Dermis blood vessel endothelial cell (primary cell): ENCODE data around the gene ZNF460. TPM values are rescaled to one million over a fixed set of nuclear protein-coding genes. Genes with fewer than 3 reads are reported as not detected.
A peak's percentile ranks its signal among the peaks of the same experiment; 100 is the strongest.
"Not testable (repeated sequence)": the region's sequence is repeated elsewhere in the genome, so short reads cannot be mapped to it uniquely, and the experiment has no call there.

Experiments used
- DNase-seq: peaks from one replicate; pipeline ENCODE4 v3.0.0; 2010
- total RNA-seq: library from RNA; depleted of rRNA; stranded (reverse); fragments of >200 nt; gene quantifications from 2 replicates; pipeline ENCODE4 v1.2.3, GENCODE V29; 2014

ZNF460 gene
- 63.3 and 88.0 TPM in 2 replicates for total RNA-seq

DNA sequence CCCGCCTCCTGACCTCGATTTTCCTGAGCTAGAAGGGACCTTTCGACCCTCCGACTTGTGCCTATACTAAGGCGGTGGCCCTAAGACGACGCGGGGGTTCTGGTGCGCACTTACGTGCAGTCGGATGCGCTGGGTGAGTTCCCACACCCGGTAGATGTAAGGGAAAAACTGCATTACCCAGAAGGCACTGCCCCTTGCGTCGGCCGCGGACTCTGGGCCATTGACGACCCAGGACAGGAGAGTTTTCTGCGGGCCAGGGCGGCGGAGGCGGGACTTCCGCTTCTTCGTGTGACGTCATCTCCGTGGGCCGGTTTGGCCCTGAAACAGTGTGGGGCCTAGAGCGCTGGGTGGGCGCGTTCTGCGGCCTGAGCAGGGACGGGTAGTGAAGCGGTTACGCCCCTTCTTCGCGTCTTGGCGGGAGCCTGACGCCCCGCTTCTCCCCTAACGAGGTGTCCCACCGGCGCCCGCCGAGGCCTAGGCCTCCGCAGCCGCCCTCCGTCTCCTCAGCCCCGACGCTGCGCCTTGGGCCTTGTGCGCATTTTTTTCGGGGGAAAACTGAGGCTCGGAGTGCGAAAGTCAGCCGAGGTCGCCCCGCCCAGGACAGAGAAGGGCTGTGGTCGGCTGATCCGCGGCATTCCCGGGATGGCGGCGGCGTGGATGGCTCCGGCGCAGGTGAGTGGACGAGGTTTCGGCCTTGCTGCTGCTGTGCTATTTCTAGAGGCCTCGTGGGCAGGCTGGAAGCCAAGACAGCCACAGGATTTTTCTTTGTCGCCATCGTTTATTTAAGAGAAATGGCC is at the start of gene ZNF460:
Gene ZNF460 (plus strand): TSS at position 321 of the 797 bp plus-strand sequence. CDS start 322 bp downstream, at position 643.
- DNase-seq = peak; percentile 98

DNA sequence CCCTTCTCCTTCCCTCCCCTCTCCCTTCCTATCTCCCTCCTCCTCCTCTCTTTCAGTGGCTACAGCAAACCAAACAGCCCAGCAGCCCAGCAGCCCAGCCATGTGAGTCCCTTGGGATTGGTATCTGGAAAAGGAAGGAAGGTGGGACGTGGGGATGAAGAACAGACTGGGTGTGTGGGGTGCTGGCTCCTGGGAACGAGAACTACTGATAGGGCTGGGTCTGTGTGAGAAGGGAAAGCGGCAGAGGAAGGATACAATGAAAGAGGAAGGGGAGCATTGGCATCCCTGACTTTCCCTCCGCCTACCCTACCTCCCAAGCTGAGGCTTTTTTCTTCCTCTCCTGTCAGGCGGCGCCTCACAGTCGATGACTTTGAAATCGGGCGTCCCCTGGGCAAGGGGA is 48.6 kb upstream of the ZNF460 start:
- DNase-seq = no peak

DNA sequence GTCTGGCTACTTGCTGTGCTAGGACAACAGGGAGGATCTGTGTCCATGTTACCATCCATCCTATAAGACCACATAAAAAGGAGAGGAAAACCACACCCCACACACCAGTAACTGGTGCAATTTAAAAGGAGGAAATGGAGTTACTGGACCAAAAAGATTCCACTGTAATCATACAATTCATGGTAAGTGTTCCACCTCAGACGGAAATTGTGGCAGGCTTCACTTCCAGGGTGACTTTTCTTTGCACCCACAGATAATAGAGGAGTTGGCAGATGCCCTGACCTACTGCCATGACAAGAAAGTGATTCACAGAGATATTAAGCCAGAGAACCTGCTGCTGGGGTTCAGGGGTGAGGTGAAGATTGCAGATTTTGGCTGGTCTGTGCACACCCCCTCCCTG is 47.1 kb upstream of the ZNF460 start:
- DNase-seq = no peak

DNA sequence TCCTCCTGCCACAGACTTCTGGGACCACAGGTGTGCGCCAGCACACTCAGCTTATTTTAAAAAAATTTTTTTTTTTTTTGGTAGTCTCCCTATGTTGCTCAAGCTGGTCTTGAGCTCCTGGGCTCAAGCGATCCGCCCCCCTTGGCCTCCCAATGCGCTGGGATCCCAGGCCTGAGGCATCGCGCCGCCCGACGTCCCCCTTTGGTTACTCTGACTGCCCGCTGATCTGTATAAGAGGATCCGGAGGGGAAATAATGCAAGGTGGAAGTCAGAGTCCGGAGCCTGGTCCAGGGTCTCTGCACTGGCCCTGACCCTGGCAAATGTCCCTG is 40.3 kb upstream of the ZNF460 start:
- no peak for DNase-seq

DNA sequence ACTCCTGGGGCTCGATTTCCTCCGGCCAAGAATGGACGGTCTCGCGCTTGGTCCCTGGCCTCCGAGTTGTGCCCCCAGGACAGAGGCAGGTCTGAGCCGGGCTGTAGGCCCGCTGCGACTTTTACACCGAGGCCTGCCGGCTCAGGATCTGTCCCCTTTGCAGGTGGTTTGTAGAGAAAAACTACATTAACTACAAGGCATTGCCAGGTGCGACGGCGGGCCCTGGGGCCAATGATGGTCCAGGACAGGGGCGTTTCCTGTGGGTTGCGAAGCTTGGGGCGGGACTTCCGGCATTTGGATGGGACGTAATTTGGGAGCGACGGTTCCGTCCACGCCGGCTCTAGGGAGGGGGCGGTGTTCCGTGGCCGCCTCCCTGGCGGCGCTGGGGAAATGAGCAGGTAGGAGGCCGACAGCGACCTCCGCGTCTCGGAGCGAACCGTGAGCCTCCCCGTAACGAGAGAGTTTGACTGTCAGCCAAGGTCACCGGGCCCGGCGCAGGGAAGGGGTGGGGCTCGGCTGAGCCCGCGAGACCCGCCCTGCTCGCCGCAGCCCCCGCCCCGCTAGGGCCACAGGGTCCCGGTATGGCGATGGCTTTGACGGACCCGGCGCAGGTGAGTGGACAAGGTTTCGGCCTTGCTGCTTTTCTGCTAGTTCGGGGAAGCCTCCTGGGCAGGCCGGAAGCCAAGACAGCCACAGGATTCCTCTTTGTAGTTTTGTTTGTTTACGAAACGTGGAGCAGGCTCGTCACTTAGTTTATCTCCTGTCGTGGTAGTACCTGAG is 39.8 kb upstream of the ZNF460 start, which contains the start of gene ZNF805:
Gene ZNF805 (plus strand): TSS at position 322 of the 780 bp plus-strand sequence. CDS start 260 bp downstream, at position 582.
- DNase-seq = peak; percentile 97

DNA sequence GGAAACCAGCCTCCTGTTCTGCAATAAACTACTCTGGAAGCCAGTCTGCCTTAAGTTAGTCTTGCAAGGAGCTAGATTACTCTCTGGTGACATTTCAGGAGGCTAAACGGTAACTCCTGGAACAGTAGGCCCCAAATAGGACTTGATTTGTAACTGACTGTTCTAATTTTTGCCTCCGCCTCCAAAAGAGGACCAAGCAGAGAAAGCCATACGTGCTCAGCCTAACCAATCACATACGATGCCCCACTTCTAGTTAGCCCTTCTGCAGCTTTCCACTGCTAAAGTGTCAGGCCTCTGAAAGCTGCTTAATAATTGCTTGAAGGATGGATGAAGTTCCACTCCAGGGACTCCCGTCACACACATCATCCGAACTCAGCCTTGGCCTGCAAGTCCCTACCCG is 39.1 kb upstream of the ZNF460 start:
- peak; percentile 37 for DNase-seq

DNA sequence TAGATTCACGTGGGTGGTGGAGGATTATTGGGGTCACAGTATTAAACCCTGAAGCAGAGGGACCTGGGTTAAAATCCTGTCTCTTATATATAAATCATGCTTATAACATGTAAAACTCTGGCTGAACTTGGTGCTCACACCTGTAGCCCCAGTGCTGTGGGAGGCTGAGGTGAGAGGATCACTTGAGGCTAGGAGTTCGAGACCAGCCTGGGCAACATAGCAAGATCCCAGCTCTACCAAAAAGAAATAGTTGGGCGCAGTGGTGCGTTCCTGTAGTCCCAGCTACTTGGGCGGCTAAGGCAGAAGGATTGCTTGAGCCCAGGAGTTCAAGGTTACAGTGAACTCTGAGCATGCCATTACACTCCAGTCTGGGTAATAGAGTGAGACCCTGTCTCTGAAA is 37.5 kb upstream of the ZNF460 start:
- DNase-seq = no peak

DNA sequence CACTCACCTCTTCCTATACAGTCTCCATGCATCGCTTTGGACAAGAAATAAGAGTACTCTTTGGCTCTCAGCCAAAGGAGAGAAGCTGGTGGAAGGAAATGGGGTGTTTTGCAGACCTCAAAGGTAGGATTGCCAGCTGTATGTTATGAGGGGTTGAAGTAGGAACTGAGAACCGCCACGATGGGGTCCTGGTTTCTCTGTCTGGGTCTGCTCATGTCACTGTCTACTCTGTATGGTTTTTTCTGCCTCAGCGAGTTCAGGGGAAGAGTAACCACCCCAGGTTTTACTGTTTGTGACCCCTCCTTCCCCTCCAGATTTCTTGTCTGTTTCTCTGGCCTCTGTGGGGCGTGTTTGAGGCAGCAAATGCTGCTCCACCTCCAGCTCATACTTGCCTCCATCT is 35.8 kb upstream of the ZNF460 start:
- no peak for DNase-seq

DNA sequence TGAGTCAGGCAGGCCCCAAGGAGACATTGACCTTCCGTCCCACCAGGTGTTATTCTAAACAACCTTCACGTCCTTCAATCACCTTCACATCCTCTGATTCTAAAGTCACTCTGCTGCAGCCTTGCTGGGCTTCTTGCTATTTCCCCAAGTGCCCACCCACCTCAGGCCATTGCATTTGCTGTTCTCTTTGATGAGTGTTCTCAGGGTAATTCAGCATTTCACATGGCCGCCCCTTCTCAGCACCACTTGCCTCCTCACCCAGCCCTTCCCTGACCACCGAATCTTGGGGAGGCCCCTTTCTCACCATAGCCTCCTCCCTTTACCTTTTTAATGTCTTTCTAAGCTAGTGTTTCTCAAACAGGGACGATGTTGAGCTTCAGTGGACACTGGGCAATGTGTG is 35.2 kb upstream of the ZNF460 start:
- DNase-seq = no peak

DNA sequence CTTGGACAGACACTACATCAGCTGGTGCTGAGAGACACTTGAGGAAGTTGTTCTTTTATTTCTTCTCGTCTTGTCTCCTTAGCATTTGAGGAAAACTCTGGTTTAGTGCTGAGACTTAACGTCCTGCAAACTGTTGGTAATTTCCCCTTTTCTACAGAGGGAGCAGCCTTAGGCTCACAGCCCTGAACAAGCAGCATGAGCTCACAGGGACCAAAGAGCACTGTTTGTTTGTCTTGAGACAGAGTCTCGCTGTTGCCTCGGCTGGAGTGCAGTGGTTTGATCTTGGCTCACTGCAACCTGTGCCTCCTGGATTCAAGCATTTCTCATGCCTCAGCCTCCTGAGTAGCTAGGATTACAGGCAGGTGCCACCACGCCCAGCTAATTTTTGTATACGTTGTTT is 34.3 kb upstream of the ZNF460 start:
- no peak for DNase-seq

DNA sequence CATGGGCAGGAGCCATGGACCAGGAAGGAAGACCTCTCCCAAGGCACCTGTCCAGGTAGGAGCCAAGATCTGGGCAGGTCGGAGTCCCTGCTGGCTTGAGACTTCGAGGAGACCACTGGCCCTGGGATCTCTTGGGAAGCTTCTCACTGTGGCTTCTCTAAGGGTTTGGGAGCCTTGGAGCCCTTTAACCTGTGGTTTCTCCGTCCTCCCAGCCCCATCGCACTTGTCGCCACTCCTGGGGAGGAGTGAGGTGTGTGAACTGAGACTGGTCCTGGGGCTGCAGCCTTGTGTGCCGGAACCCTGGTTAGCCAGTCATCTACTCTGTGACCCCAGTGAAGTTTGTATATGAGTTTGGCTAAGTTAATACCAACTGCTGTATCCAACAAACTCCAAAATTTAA is 31.6 kb upstream of the ZNF460 start:
- no peak for DNase-seq

DNA sequence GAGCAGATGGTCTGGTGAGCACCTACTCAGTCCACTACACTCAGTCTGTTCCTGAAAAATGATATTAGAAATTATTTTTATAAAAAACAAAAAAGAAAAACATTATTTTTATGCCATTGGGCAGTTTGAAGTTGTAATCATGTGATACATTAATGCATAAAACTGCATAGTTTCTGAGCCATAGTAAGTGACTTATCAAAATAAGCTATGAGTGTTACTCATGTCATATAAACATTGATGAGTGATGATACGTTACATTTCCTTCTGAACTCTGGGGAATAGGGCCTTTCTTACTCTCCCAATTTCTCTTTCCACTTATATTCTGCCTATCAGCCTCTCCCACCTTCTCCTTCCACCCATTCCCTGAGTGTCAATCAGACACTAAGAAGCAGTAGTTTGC is 31.0 kb upstream of the ZNF460 start:
- no peak for DNase-seq

DNA sequence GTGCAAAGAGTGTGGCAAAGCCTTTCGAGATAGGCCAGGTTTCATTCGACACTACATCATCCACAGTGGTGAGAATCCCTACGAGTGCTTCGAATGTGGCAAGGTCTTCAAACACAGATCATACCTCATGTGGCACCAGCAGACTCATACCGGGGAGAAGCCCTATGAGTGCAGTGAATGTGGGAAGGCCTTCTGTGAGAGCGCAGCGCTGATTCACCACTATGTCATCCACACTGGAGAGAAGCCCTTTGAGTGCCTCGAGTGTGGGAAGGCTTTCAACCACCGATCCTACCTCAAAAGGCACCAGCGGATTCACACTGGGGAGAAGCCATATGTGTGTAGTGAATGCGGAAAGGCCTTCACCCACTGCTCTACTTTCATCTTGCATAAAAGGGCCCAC is 26.5 kb upstream of the ZNF460 start:
- DNase-seq = not testable (repeated sequence)

DNA sequence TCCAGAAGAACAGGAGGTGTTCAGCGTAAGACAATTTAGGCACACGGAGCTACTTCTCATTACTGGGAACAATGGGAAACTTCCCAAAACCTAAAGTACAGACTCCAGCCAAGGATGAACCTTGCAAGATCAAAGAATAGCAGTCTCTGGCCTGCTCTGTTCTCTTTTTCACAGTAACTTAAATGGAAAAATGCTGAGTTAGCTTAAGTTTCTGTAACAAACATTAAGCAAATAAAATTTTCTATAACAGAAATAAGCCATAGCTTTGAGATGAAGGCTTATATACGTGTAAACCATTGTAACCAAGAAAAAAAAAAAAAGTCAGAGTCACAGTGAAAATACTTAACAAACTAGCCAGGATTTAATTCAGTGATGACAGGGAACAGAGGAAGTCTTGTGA is 18.2 kb upstream of the ZNF460 start:
- DNase-seq = no peak

DNA sequence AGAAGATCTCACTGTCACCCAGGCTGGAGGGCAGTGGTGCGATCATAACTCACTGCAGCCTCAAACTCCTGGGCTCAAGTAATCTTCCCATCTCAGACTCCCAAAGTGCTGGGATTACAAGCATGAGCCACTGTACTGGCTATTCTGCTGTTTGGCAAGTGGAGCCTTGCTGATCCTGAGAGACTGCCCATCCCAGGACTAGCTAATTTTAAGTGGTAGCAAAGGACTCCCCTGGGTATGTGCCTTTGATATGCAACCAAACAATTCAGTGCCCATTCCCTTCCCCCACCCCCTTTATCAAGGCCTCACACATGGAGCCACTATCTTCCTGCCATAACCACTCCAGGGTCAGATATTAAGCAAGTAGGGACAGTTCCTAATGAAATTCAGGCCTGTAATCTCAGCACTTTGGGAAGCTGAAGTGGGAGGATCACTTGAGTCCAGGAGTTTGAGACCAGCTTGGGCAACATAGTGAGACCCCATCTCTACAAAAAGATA is 17.0 kb upstream of the ZNF460 start:
- DNase-seq = no peak

DNA sequence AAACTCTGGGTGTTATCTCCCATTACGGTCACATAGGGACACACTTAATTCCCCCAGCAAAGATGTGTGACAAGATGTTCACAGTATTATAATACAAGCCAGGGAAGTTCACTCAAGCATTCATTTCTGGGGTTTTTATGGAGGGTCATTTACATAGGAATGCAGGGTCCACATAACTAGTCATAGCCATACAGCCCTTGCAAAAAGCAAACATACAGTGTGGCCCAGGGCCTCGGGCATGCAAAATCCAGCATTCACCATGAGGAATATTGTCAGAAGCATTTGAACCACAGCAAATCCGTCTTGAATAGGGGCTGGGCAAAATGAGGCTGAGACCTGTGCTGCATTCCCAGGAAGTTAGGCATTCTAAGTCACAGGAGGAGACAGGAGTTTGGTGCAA is 13.0 kb upstream of the ZNF460 start:
- DNase-seq = no peak

DNA sequence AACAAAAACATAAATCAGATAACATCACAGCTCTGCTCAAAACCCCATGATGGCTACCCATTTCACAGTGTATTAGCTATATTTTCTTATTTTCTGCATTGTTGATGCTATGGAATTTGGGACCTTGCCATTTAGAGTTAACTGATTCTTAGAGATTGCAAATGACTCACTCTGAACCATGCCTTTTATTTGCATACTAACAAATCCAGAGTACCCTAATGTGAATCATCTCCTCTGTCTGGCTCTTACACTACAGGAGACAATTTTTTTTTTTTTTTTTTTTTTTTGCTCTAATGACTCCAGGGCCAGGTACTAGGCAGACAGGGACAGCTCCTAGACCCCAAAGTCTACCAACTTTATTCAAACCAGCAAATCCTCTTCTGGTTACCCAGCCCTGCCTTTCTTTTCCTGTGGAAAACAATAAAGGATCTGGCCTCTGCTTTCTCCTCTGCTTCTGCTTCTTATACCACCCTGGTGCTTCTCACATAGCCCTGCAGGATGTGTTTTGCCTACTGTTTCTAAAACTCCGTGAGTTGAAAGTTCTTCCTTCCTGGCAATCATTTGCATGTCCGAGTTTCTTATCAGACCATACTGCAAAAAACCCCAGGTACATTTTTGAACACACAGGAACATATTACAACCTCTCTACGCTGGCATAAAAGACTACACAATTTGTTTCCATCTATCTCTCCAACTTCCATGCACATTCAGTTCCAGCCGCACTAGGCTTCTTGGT is 10.6 kb upstream of the ZNF460 start:
- DNase-seq = peak; percentile 51

DNA sequence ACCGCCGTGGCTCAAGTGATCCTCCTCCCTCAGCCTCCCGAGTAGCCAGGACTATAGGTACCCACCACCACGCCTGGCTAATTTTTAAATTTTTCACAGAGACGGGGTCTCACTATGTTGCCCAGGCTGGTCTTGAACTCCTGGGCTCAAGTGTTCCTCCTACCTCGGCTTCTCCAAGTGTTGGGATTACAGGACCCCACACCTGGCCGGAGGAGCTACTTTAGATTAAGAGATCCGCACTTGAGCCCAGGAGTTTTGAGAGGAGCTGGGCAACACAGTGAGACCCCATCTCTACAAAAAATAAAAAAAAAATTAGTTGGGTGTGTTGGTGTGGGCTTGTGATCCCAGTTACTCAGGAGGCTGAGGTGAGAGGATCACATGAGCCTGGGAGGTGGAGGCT is 9.0 kb upstream of the ZNF460 start:
- no peak for DNase-seq

DNA sequence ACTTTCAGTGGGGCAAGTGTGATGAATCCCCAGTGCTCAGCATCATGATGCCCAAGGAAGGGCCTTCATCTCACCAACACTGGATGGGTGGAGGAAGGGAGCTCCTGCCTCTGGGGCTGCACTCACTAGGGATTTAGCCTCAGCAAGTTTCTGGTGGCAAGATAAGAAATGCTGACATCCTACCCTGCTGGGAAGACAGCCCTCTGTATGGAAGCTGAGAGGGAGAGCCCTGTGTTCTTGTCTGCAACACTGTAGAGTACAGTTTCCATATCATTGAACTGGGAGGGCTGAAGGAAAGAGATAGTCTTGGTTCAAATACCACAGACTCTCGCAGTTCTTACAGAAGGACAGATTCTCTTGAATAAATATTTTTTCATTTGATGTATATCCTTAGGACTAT is 7.3 kb upstream of the ZNF460 start:
- no peak for DNase-seq

DNA sequence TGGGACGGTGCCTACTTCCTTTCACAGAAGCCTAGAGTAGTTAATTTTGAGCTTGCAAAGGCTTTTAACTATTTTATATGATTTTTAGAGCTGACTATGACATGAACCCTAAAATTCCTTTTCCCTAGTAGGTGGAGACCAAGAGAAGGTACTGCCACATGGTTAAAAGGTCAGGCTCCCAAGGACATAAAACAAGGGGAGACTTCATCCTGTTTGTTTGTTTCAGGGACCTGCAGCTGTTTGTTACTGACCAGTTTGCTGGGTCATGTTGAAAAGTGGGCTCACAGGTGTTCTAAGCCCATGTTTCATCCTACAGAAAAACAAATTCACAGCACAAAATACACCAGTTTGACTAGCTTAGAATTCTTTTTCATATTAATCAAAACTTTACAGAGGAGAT is 3.9 kb upstream of the ZNF460 start:
- no peak for DNase-seq

DNA sequence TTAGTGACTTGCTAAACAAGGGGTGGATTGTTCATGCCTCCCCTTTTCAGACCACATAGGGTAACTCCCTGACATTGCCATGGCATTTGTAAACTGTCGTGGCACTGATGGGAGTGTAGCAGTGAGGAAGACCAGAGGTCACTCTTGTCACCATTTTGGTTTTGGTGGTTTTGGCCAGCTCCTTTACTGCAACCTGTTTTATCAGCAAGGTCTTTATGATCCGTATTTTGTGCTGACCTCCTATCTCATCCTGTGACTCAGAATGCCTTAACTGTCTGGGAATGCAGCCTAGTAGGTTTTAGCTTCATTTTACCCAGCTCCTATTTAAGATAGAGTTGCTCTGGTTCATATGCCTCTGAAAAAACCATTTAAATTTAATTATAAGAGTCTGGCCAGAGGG is 1.8 kb upstream of the ZNF460 start:
- not testable (repeated sequence) for DNase-seq

DNA sequence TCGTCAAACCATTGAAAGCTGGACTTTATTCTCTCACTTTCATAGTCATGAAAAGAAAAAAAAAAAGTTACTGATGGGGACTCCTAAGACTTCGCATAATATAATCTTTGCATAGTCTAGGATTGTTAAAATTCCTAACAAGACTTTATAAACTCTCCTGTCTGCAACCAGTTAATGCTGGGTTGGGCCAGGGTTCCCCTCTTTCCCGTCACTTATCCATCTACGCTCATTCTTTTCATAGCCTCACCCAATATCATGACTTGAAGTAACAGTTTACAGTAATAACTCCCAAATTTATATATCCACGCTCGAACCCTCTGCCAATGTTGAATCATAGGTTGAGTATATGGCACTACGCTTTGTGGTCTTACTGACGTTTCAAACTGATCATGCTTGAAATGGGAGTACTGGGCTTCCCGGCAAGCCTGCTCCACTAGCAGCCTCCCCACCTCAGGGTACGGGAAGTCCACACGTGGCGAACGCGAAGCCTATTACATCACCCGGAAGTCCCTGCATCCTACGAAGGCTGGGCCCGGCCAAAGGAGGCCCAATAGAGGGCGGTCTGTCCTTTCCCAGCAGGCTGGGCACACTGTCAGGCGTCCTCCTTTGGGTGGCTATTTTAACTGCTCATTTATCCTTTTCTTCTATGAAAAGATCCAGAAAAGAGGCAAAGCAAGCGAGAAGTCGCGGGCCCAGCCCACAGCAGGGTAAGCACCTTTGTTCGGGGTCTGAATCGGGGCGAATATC is 694 bp upstream of the ZNF460 start:
- DNase-seq = peak; percentile 96
